GM12801 (cell line): ENCODE results near the gene MCM9.

Source experiments
- TF ChIP-seq, protein P1 (sequence below): IDR thresholded peaks from one replicate; pipeline ENCODE4 v1.5.1; 2011; ENCODE audit warnings: control low read depth; ENCODE audit not compliant: insufficient read length; ENCODE audit errors: extremely low read depth

MCM9 gene

DNA sequence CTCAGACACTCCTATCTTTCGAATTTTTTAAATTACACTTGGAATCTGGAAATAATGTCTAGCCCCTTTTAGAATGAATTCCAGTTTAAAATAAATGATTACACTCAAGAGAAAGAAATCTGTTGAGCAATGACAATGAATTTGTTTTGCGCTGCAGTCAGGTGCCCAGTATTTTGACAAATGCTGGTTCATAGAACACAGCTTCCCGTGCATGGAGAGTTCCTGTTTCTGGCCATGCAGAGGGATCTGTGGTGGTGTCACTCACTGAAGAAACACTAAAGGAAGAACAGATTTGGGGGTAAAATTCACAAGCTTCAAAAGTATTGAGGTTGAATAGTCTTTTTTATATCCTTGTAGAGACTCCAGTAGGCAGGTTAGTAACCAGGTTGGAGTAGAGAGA lies 170.2 kb downstream of the MCM9 start:
- TF ChIP-seq, protein P1, sequence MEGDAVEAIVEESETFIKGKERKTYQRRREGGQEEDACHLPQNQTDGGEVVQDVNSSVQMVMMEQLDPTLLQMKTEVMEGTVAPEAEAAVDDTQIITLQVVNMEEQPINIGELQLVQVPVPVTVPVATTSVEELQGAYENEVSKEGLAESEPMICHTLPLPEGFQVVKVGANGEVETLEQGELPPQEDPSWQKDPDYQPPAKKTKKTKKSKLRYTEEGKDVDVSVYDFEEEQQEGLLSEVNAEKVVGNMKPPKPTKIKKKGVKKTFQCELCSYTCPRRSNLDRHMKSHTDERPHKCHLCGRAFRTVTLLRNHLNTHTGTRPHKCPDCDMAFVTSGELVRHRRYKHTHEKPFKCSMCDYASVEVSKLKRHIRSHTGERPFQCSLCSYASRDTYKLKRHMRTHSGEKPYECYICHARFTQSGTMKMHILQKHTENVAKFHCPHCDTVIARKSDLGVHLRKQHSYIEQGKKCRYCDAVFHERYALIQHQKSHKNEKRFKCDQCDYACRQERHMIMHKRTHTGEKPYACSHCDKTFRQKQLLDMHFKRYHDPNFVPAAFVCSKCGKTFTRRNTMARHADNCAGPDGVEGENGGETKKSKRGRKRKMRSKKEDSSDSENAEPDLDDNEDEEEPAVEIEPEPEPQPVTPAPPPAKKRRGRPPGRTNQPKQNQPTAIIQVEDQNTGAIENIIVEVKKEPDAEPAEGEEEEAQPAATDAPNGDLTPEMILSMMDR: no peak
